ENCODE measurements around the gene TMEM245. TPM values are rescaled to one million over a fixed set of nuclear protein-coding genes. Genes with fewer than 3 reads are reported as not detected.

The TMEM245 gene
- total RNA-seq, 1 experiment from 2014 or later, result 110 TPM

DNA sequence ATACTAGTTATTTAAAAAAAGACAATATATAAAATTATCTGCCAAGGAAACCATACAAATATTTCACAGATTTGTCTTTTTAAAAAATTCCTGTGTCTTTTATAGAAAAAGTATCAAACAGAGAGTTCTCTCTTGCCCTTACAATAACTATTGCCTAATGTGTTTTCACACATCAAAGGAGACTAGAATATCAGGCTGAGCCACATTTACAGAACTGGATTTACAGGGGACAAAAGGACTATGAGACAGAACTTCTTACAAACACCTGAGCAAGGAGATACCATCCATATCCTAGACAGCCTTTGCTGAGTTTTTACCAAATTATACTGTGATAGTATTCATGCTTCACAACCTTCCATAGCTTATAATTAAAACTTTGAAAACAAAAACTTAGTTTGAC is 34.2 kb downstream of the TMEM245 start:
- no peak overlapping the region for H3K4me3 ChIP-seq (ENCODE audit: low read depth, low read length)
- BruUV-seq (replicated peaks), result no TSS peak
- DNase-seq, result peak in 1 of 2 experiments; percentile 73
- H3K9me3 Mint-ChIP-seq (ENCODE audit: unreplicated experiment), result no peaks in the 10 kb centered on the region
- H3K4me3 Mint-ChIP-seq (ENCODE audit: unreplicated experiment), result peak overlapping the region; percentile 43
- H3K36me3 Mint-ChIP-seq (ENCODE audit: insufficient read depth, unreplicated experiment), result peaks cover 84% of the 10 kb centered on the region
- H3K4me1 Mint-ChIP-seq (ENCODE audit: low read depth, unreplicated experiment), result peaks cover 41% of the 10 kb centered on the region
- intact Hi-C loops (cut with micrococcal nuclease; ENCODE audit: unreplicated experiment), result no loop called here
- H3K27me3 Mint-ChIP-seq (ENCODE audit: insufficient read depth, unreplicated experiment), result no peaks in the 10 kb centered on the region
- ChIA-PET CTCF (no interaction called here), POLR2A (no interaction called here)
- TF ChIP-seq, protein P1, sequence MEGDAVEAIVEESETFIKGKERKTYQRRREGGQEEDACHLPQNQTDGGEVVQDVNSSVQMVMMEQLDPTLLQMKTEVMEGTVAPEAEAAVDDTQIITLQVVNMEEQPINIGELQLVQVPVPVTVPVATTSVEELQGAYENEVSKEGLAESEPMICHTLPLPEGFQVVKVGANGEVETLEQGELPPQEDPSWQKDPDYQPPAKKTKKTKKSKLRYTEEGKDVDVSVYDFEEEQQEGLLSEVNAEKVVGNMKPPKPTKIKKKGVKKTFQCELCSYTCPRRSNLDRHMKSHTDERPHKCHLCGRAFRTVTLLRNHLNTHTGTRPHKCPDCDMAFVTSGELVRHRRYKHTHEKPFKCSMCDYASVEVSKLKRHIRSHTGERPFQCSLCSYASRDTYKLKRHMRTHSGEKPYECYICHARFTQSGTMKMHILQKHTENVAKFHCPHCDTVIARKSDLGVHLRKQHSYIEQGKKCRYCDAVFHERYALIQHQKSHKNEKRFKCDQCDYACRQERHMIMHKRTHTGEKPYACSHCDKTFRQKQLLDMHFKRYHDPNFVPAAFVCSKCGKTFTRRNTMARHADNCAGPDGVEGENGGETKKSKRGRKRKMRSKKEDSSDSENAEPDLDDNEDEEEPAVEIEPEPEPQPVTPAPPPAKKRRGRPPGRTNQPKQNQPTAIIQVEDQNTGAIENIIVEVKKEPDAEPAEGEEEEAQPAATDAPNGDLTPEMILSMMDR (IDR thresholded peaks at IDR 0.05; ENCODE audit: insufficient read depth in 1 of 2, low read depth in 1 of 2, low read length in 1 of 2, severe bottlenecking in 1 of 2, unreplicated experiment in 1 of 2), result no peak
- no peaks in the 10 kb centered on the region; the same call in 1 of the 2 replicates for H3K36me3 ChIP-seq (ENCODE audit: control insufficient read depth, insufficient read depth, low read length)
- no peaks in the 10 kb centered on the region for H3K27me3 ChIP-seq (replicated peaks; ENCODE audit: control insufficient read depth, insufficient read depth, low read length)
- no peaks in the 10 kb centered on the region for H3K9me3 ChIP-seq
- H3K27ac Mint-ChIP-seq (ENCODE audit: unreplicated experiment), result peak overlapping the region; percentile 40
- peaks cover 78% of the 10 kb centered on the region for H3K4me1 ChIP-seq

DNA sequence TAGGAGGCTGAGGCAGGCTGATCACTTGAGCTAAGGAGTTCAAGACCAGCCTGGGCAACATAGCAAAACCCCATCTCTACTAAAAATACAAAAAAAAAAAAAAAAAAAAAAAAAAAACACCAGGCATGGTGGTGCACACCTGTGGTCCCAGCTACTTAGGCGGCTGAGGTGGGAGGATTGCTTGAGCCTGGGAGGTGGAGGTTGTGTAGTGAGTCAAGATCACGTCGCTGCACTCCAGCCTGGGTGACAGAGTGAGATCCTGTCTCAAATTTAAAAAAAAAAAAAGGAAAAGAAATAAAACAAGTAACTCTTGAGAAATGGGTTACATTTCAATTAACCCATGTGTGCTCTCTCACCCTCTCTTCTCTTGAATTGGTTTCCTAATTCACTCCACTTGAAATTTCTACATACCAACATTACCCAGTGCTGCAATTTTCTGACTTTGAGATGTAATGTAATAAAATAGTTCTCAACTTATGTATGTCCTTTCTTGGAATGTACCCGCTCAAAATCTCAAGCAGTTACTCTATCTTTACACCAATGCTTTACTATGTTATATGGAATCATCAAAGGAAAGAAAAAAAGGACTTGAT is 35.8 kb downstream of the TMEM245 start:
- Mint-ChIP-seq H3K27me3 (ENCODE audit: insufficient read depth, unreplicated experiment) (no peaks in the 10 kb centered on the region), H3K9me3 (ENCODE audit: unreplicated experiment) (no peaks in the 10 kb centered on the region), H3K4me3 (ENCODE audit: unreplicated experiment) (no peak overlapping the region), H3K4me1 (ENCODE audit: low read depth, unreplicated experiment) (peaks cover 56% of the 10 kb centered on the region), H3K27ac (ENCODE audit: unreplicated experiment) (no peak overlapping the region), H3K36me3 (ENCODE audit: insufficient read depth, unreplicated experiment) (peaks cover 84% of the 10 kb centered on the region)
- no TSS peak for BruUV-seq (replicated peaks)
- intact Hi-C loops (cut with micrococcal nuclease; ENCODE audit: unreplicated experiment), result loop anchor here (2.0 kb wide), 1 partner anchor 37 kb away; no protein-coding TSS in a partner anchor
- no peak for DNase-seq
- H3K4me1 ChIP-seq, result peaks cover 91% of the 10 kb centered on the region
- H3K9me3 ChIP-seq, result no peaks in the 10 kb centered on the region
- H3K36me3 ChIP-seq (ENCODE audit: control insufficient read depth, insufficient read depth, low read length), result peaks cover 2% of the 10 kb centered on the region
- CTCF ChIA-PET, result no interaction called here
- TF ChIP-seq, protein P1 (IDR thresholded peaks at IDR 0.05; ENCODE audit: insufficient read depth in 1 of 2, low read depth in 1 of 2, low read length in 1 of 2, severe bottlenecking in 1 of 2, unreplicated experiment in 1 of 2), result no peak
- POLR2A ChIA-PET, result no interaction called here
- no peak overlapping the region for H3K4me3 ChIP-seq (ENCODE audit: low read depth, low read length)
- H3K27me3 ChIP-seq (replicated peaks; ENCODE audit: control insufficient read depth, insufficient read depth, low read length), result no peaks in the 10 kb centered on the region

DNA sequence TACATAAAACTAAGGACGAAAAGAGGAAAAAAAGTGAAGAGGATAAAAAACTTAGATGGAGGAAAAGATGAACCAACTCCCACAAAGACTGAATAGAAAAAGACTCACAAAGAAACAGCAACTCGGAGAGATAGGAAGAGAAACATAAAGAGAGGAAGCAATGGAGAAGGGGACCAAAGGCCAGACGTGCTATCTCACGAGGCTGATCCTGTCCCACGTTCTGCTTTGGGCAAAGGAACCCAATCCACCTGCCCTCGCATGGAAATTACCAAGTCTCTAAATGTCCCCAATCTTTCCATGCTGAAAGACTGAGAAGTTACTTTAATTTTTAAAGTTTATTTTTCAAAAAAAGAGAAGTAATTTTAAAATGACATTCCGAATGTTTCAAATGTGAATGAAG is 36.6 kb downstream of the TMEM245 start:
- Mint-ChIP-seq H3K36me3 (ENCODE audit: insufficient read depth, unreplicated experiment) (peaks cover 84% of the 10 kb centered on the region), H3K9me3 (ENCODE audit: unreplicated experiment) (no peaks in the 10 kb centered on the region), H3K4me3 (ENCODE audit: unreplicated experiment) (peak overlapping the region; percentile 2), H3K27ac (ENCODE audit: unreplicated experiment) (peak overlapping the region; percentile 6), H3K4me1 (ENCODE audit: low read depth, unreplicated experiment) (peaks cover 63% of the 10 kb centered on the region), H3K27me3 (ENCODE audit: insufficient read depth, unreplicated experiment) (no peaks in the 10 kb centered on the region)
- BruUV-seq (replicated peaks), result no TSS peak
- no peaks in the 10 kb centered on the region for H3K27me3 ChIP-seq (replicated peaks; ENCODE audit: control insufficient read depth, insufficient read depth, low read length)
- H3K4me3 ChIP-seq (ENCODE audit: low read depth, low read length), result no peak overlapping the region
- H3K9me3 ChIP-seq, result no peaks in the 10 kb centered on the region
- intact Hi-C loops (cut with micrococcal nuclease; ENCODE audit: unreplicated experiment), result loop anchor here (2.0 kb wide), 1 partner anchor 38 kb away; no protein-coding TSS in a partner anchor
- H3K36me3 ChIP-seq (ENCODE audit: control insufficient read depth, insufficient read depth, low read length), result peaks cover 2% of the 10 kb centered on the region
- ChIA-PET CTCF (no interaction called here), POLR2A (no interaction called here)
- DNase-seq, result no peak
- TF ChIP-seq, protein P1 (IDR thresholded peaks at IDR 0.05; ENCODE audit: insufficient read depth in 1 of 2, low read depth in 1 of 2, low read length in 1 of 2, severe bottlenecking in 1 of 2, unreplicated experiment in 1 of 2), result no peak
- peaks cover 96% of the 10 kb centered on the region for H3K4me1 ChIP-seq
